ENCODE results near the gene TMEM273.

The TMEM273 gene

GRCh38 chr10:49165821-49166483 is 22.2 kb downstream of the TMEM273 start:
- Histone ChIP-seq H3K4me3 (ENCODE audit: insufficient read depth, low read depth, low read length, poor library complexity, severe bottlenecking) (no peak overlapping the region), H3K4me1 (ENCODE audit: control insufficient read depth, insufficient read depth, low read length, poor library complexity, severe bottlenecking) (no peaks in the 10 kb centered on the region), H3K9me3 (ENCODE audit: control insufficient read depth, low read length) (no peaks in the 10 kb centered on the region), H3K27ac (ENCODE audit: insufficient read depth, low read length, poor library complexity, severe bottlenecking) (no peak overlapping the region), H3K36me3 (ENCODE audit: control insufficient read depth, insufficient read depth, low read length) (no peaks in the 10 kb centered on the region), H3K27me3 (replicated peaks; ENCODE audit: control insufficient read depth, insufficient read depth, low read length, poor library complexity, severe bottlenecking) (no peaks in the 10 kb centered on the region)
- no peak for DNase-seq

GRCh38 chr10:49165259-49165658 is 22.9 kb downstream of the TMEM273 start:
- no peak overlapping the region for H3K4me3 ChIP-seq (ENCODE audit: insufficient read depth, low read depth, low read length, poor library complexity, severe bottlenecking)
- H3K27me3 ChIP-seq (replicated peaks; ENCODE audit: control insufficient read depth, insufficient read depth, low read length, poor library complexity, severe bottlenecking): no peaks in the 10 kb centered on the region
- no peaks in the 10 kb centered on the region for H3K36me3 ChIP-seq (ENCODE audit: control insufficient read depth, insufficient read depth, low read length)
- no peaks in the 10 kb centered on the region for H3K4me1 ChIP-seq (ENCODE audit: control insufficient read depth, insufficient read depth, low read length, poor library complexity, severe bottlenecking)
- no peak for DNase-seq
- H3K27ac ChIP-seq (ENCODE audit: insufficient read depth, low read length, poor library complexity, severe bottlenecking): no peak overlapping the region
- H3K9me3 ChIP-seq (ENCODE audit: control insufficient read depth, low read length): no peaks in the 10 kb centered on the region

- H3K4me3 ChIP-seq (ENCODE audit: insufficient read depth, low read depth, low read length, poor library complexity, severe bottlenecking): no peak overlapping the region
- DNase-seq: no peak
- no peaks in the 10 kb centered on the region for H3K9me3 ChIP-seq (ENCODE audit: control insufficient read depth, low read length)
- H3K27ac ChIP-seq (ENCODE audit: insufficient read depth, low read length, poor library complexity, severe bottlenecking): no peak overlapping the region
- no peaks in the 10 kb centered on the region for H3K4me1 ChIP-seq (ENCODE audit: control insufficient read depth, insufficient read depth, low read length, poor library complexity, severe bottlenecking)
- no peaks in the 10 kb centered on the region for H3K27me3 ChIP-seq (replicated peaks; ENCODE audit: control insufficient read depth, insufficient read depth, low read length, poor library complexity, severe bottlenecking)
- no peaks in the 10 kb centered on the region for H3K36me3 ChIP-seq (ENCODE audit: control insufficient read depth, insufficient read depth, low read length)
Observed at GRCh38 chr10:49164559-49165188, 23.5 kb downstream of the TMEM273 start.

GRCh38 chr10:49163741-49164140 is 24.4 kb downstream of the TMEM273 start:
- Histone ChIP-seq H3K4me3 (ENCODE audit: insufficient read depth, low read depth, low read length, poor library complexity, severe bottlenecking) (no peak overlapping the region), H3K36me3 (ENCODE audit: control insufficient read depth, insufficient read depth, low read length) (no peaks in the 10 kb centered on the region), H3K4me1 (ENCODE audit: control insufficient read depth, insufficient read depth, low read length, poor library complexity, severe bottlenecking) (no peaks in the 10 kb centered on the region), H3K27ac (ENCODE audit: insufficient read depth, low read length, poor library complexity, severe bottlenecking) (no peak overlapping the region), H3K9me3 (ENCODE audit: control insufficient read depth, low read length) (no peaks in the 10 kb centered on the region), H3K27me3 (replicated peaks; ENCODE audit: control insufficient read depth, insufficient read depth, low read length, poor library complexity, severe bottlenecking) (no peaks in the 10 kb centered on the region)
- no peak for DNase-seq

- no peaks in the 10 kb centered on the region for H3K27me3 ChIP-seq (replicated peaks; ENCODE audit: control insufficient read depth, insufficient read depth, low read length, poor library complexity, severe bottlenecking)
- DNase-seq: no peak
- no peaks in the 10 kb centered on the region for H3K36me3 ChIP-seq (ENCODE audit: control insufficient read depth, insufficient read depth, low read length)
- no peaks in the 10 kb centered on the region for H3K4me1 ChIP-seq (ENCODE audit: control insufficient read depth, insufficient read depth, low read length, poor library complexity, severe bottlenecking)
- H3K27ac ChIP-seq (ENCODE audit: insufficient read depth, low read length, poor library complexity, severe bottlenecking): no peak overlapping the region
- no peaks in the 10 kb centered on the region for H3K9me3 ChIP-seq (ENCODE audit: control insufficient read depth, low read length)
- H3K4me3 ChIP-seq (ENCODE audit: insufficient read depth, low read depth, low read length, poor library complexity, severe bottlenecking): no peak overlapping the region
Observed at GRCh38 chr10:49162761-49163310, 25.4 kb downstream of the TMEM273 start.

GRCh38 chr10:49162063-49162462 is 26.1 kb downstream of the TMEM273 start:
- no peaks in the 10 kb centered on the region for H3K9me3 ChIP-seq (ENCODE audit: control insufficient read depth, low read length)
- no peaks in the 10 kb centered on the region for H3K4me1 ChIP-seq (ENCODE audit: control insufficient read depth, insufficient read depth, low read length, poor library complexity, severe bottlenecking)
- no peaks in the 10 kb centered on the region for H3K27me3 ChIP-seq (replicated peaks; ENCODE audit: control insufficient read depth, insufficient read depth, low read length, poor library complexity, severe bottlenecking)
- H3K27ac ChIP-seq (ENCODE audit: insufficient read depth, low read length, poor library complexity, severe bottlenecking): no peak overlapping the region
- H3K4me3 ChIP-seq (ENCODE audit: insufficient read depth, low read depth, low read length, poor library complexity, severe bottlenecking): no peak overlapping the region
- DNase-seq: no peak
- no peaks in the 10 kb centered on the region for H3K36me3 ChIP-seq (ENCODE audit: control insufficient read depth, insufficient read depth, low read length)

GRCh38 chr10:49161411-49161997 is 26.7 kb downstream of the TMEM273 start:
- Histone ChIP-seq H3K9me3 (ENCODE audit: control insufficient read depth, low read length) (no peaks in the 10 kb centered on the region), H3K27me3 (replicated peaks; ENCODE audit: control insufficient read depth, insufficient read depth, low read length, poor library complexity, severe bottlenecking) (no peaks in the 10 kb centered on the region), H3K36me3 (ENCODE audit: control insufficient read depth, insufficient read depth, low read length) (no peaks in the 10 kb centered on the region), H3K4me3 (ENCODE audit: insufficient read depth, low read depth, low read length, poor library complexity, severe bottlenecking) (no peak overlapping the region), H3K4me1 (ENCODE audit: control insufficient read depth, insufficient read depth, low read length, poor library complexity, severe bottlenecking) (no peaks in the 10 kb centered on the region), H3K27ac (ENCODE audit: insufficient read depth, low read length, poor library complexity, severe bottlenecking) (no peak overlapping the region)
- no peak for DNase-seq

GRCh38 chr10:49160814-49161213 is 27.4 kb downstream of the TMEM273 start:
- no peaks in the 10 kb centered on the region for H3K36me3 ChIP-seq (ENCODE audit: control insufficient read depth, insufficient read depth, low read length)
- H3K4me3 ChIP-seq (ENCODE audit: insufficient read depth, low read depth, low read length, poor library complexity, severe bottlenecking): no peak overlapping the region

GRCh38 chr10:49160110-49160509 is 28.1 kb downstream of the TMEM273 start:
- Histone ChIP-seq H3K27ac (ENCODE audit: insufficient read depth, low read length, poor library complexity, severe bottlenecking) (no peak overlapping the region), H3K4me3 (ENCODE audit: insufficient read depth, low read depth, low read length, poor library complexity, severe bottlenecking) (no peak overlapping the region), H3K4me1 (ENCODE audit: control insufficient read depth, insufficient read depth, low read length, poor library complexity, severe bottlenecking) (no peaks in the 10 kb centered on the region), H3K9me3 (ENCODE audit: control insufficient read depth, low read length) (no peaks in the 10 kb centered on the region), H3K27me3 (replicated peaks; ENCODE audit: control insufficient read depth, insufficient read depth, low read length, poor library complexity, severe bottlenecking) (no peaks in the 10 kb centered on the region), H3K36me3 (ENCODE audit: control insufficient read depth, insufficient read depth, low read length) (no peaks in the 10 kb centered on the region)
- DNase-seq: no peak

More at GRCh38 chr10:49160814-49161213, 27.4 kb downstream of the TMEM273 start:
- H3K27ac ChIP-seq (ENCODE audit: insufficient read depth, low read length, poor library complexity, severe bottlenecking): no peak overlapping the region
- no peaks in the 10 kb centered on the region for H3K4me1 ChIP-seq (ENCODE audit: control insufficient read depth, insufficient read depth, low read length, poor library complexity, severe bottlenecking)
- no peak for DNase-seq
- no peaks in the 10 kb centered on the region for H3K27me3 ChIP-seq (replicated peaks; ENCODE audit: control insufficient read depth, insufficient read depth, low read length, poor library complexity, severe bottlenecking)
- H3K9me3 ChIP-seq (ENCODE audit: control insufficient read depth, low read length): no peaks in the 10 kb centered on the region

GRCh38 chr10:49158915-49159314 is 29.3 kb downstream of the TMEM273 start:
- no peak overlapping the region for H3K4me3 ChIP-seq (ENCODE audit: insufficient read depth, low read depth, low read length, poor library complexity, severe bottlenecking)
- DNase-seq: no peak
- H3K27ac ChIP-seq (ENCODE audit: insufficient read depth, low read length, poor library complexity, severe bottlenecking): no peak overlapping the region
- no peaks in the 10 kb centered on the region for H3K4me1 ChIP-seq (ENCODE audit: control insufficient read depth, insufficient read depth, low read length, poor library complexity, severe bottlenecking)
- H3K27me3 ChIP-seq (replicated peaks; ENCODE audit: control insufficient read depth, insufficient read depth, low read length, poor library complexity, severe bottlenecking): no peaks in the 10 kb centered on the region
- no peaks in the 10 kb centered on the region for H3K36me3 ChIP-seq (ENCODE audit: control insufficient read depth, insufficient read depth, low read length)
- H3K9me3 ChIP-seq (ENCODE audit: control insufficient read depth, low read length): no peaks in the 10 kb centered on the region

Data from effector memory CD4-positive, alpha-beta T cell (primary cell).